SK-N-SH (cell line): ENCODE data around the gene FYCO1. TPM values are rescaled to one million over a fixed set of nuclear protein-coding genes. Genes with fewer than 3 reads are reported as not detected.

Source experiments
- CTCF ChIA-PET: fragments of 300-600, 350-600 bp; formaldehyde crosslinking; extraction: SDS; loops from one replicate; lab custom pipeline; 2021; lab: Yijun Ruan, JAX
- POLR2A ChIA-PET: fragments of 350-600 bp; sonication (Branson Sonifier 250); formaldehyde crosslinking; extraction: SDS; loops from one replicate; lab custom pipeline; 2020; ENCODE audit warnings: antibody characterized with exemption, inconsistent platforms; lab: Yijun Ruan, JAX
- DNase-seq: peaks from one replicate; pipeline ENCODE4 v3.0.0; 2012
- H2AFZ ChIP-seq: fragments of 200-600 bp; sonication (generic); 2 replicates; pipeline ENCODE4 v1.8.1; 2016; ENCODE audit warnings: antibody characterized with exemption, mild to moderate bottlenecking, low read depth
- H3F3A ChIP-seq: fragments of 200-600 bp; sonication (generic); replicated peaks from 2 replicates; pipeline ENCODE3; 2016; ENCODE audit warnings: antibody characterized with exemption, mild to moderate bottlenecking; ENCODE audit not compliant: insufficient read depth
- H3K27ac ChIP-seq, 2 experiments: fragments of 200-500 bp in 1 of 2; fragments of 200-600 bp in 1 of 2; sonication (Bioruptor generic) in 1 of 2; sonication (generic), shearing (Covaris generic) in 1 of 2; 2 replicates each; pipeline versions ENCODE4 v1.5.1 to v1.6.1; 2014 to 2016; ENCODE audit warnings: low read depth in 2 of 2, inconsistent platforms in 1 of 2, low read length in 1 of 2, mild to moderate bottlenecking in 1 of 2, mixed read lengths in 1 of 2
- H3K27me3 ChIP-seq: fragments of 200-600 bp; sonication (generic), shearing (Covaris generic); 2 replicates; pipeline ENCODE4 v1.6.1; 2016; ENCODE audit warnings: mixed run types; ENCODE audit not compliant: insufficient read depth
- H3K36me3 ChIP-seq, 2 experiments: fragments of 200-500 bp in 1 of 2; fragments of 200-600 bp in 1 of 2; sonication (Bioruptor generic) in 1 of 2; sonication (generic) in 1 of 2; replicated peaks in 1 of 2; 2 replicates each; pipeline versions ENCODE3 to v1.5.1; 2014 to 2016; ENCODE audit warnings: low read length in 1 of 2, mild to moderate bottlenecking in 1 of 2; ENCODE audit not compliant: insufficient read depth in 2 of 2, control insufficient read depth in 1 of 2
- H3K4me1 ChIP-seq, 2 experiments: fragments of 200-500 bp in 1 of 2; fragments of 200-600 bp in 1 of 2; sonication (Bioruptor generic) in 1 of 2; sonication (generic), shearing (Covaris generic) in 1 of 2; 2 replicates each; pipeline versions ENCODE4 v1.5.1 to v1.6.1; 2014 to 2016; ENCODE audit warnings: low read depth in 1 of 2, low read length in 1 of 2, mixed run types in 1 of 2; ENCODE audit not compliant: insufficient read depth in 2 of 2, control insufficient read depth in 1 of 2
- H3K4me2 ChIP-seq: fragments of 200-600 bp; sonication (generic), shearing (Covaris generic); 2 replicates; pipeline ENCODE4 v1.6.1; 2017; ENCODE audit warnings: mixed run types
- H3K4me3 ChIP-seq, 2 experiments: fragments of 200-500 bp in 1 of 2; fragments of 200-600 bp in 1 of 2; sonication (Bioruptor generic) in 1 of 2; sonication (generic), shearing (Covaris generic) in 1 of 2; 2 replicates each; pipeline versions ENCODE4 v1.5.1 to v1.8.1; 2014 to 2016; ENCODE audit warnings: low read depth in 2 of 2, inconsistent platforms in 1 of 2, low read length in 1 of 2, mild to moderate bottlenecking in 1 of 2, mixed read lengths in 1 of 2, moderate library complexity in 1 of 2
- H3K79me2 ChIP-seq: fragments of 200-600 bp; sonication (generic); 2 replicates; pipeline ENCODE4 v1.8.1; 2017; ENCODE audit warnings: mild to moderate bottlenecking; ENCODE audit not compliant: insufficient read depth
- H3K9ac ChIP-seq: fragments of 200-600 bp; sonication (generic); 2 replicates; pipeline ENCODE4 v1.6.1; 2017; ENCODE audit warnings: mixed run types
- H3K9me2 ChIP-seq: fragments of 200-600 bp; sonication (generic); 2 replicates; pipeline ENCODE4 v1.6.1; 2017; ENCODE audit warnings: mixed run types
- H3K9me3 ChIP-seq: fragments of 200-600 bp; sonication (generic); 2 replicates; pipeline ENCODE4 v1.6.1; 2017; ENCODE audit warnings: mixed run types, mild to moderate bottlenecking, moderate library complexity
- H4K20me1 ChIP-seq: fragments of 200-600 bp; sonication (generic); 2 replicates; pipeline ENCODE4 v1.6.1; 2017; ENCODE audit warnings: mild to moderate bottlenecking, mixed run types; ENCODE audit not compliant: insufficient read depth
- FOXJ3 ChIP-seq: sonication (generic); formaldehyde crosslinking; IDR thresholded peaks from 2 replicates; pipeline ENCODE4 v1.5.1; 2020; ENCODE audit warnings: mild to moderate bottlenecking, missing genetic modification reagents
- GABPA ChIP-seq: IDR thresholded peaks from 2 replicates; pipeline ENCODE4 v1.4.0; 2012; ENCODE audit warnings: low read depth, mild to moderate bottlenecking
- JUND ChIP-seq: IDR thresholded peaks from 2 replicates; pipeline ENCODE4 v1.4.0; 2012
- MEF2A ChIP-seq: IDR thresholded peaks from 2 replicates; pipeline ENCODE4 v1.4.0; 2012; ENCODE audit warnings: low read depth, borderline replicate concordance
- NFIC ChIP-seq: IDR thresholded peaks from 2 replicates; pipeline ENCODE4 v1.4.0; 2012; ENCODE audit warnings: borderline replicate concordance
- NRF1 ChIP-seq: IDR thresholded peaks from 2 replicates; pipeline ENCODE4 v1.6.1; 2012; ENCODE audit warnings: low read depth, mild to moderate bottlenecking, low read length
- RXRA ChIP-seq: IDR thresholded peaks from 2 replicates; pipeline ENCODE4 v1.4.0; 2012; ENCODE audit warnings: low read depth, mild to moderate bottlenecking, borderline replicate concordance
- SIN3A ChIP-seq: IDR thresholded peaks from 2 replicates; pipeline ENCODE4 v1.6.1; 2012; ENCODE audit warnings: low read depth, mild to moderate bottlenecking, low read length, moderate library complexity, borderline replicate concordance
- TAF1 ChIP-seq: IDR thresholded peaks from 2 replicates; pipeline ENCODE4 v1.6.1; 2012; ENCODE audit warnings: low read depth, mild to moderate bottlenecking, low read length, moderate library complexity, borderline replicate concordance
- TCF12 ChIP-seq: IDR thresholded peaks from 2 replicates; pipeline ENCODE4 v1.4.0; 2012
- USF1 ChIP-seq: IDR thresholded peaks from 2 replicates; pipeline ENCODE4 v1.4.0; 2012; ENCODE audit warnings: low read depth, borderline replicate concordance
- ZBTB33 ChIP-seq: IDR thresholded peaks from 2 replicates; pipeline ENCODE4 v1.4.0; 2012; ENCODE audit warnings: low read depth, borderline replicate concordance
- WGBS: methylation state at CpG from one replicate; pipeline ENCODE4 v1.1.6; 2017; ENCODE audit warnings: low lambda C conversion rate; 5-methylcytosine and 5-hydroxymethylcytosine counted together
- polyA plus RNA-seq, 3 experiments: library from polyadenylated mRNA; depleted of rRNA; stranded (reverse); fragments of >200 nt; gene quantifications; 2 replicates each; pipeline ENCODE4 v1.2.3, GENCODE V29; 2012
- TF ChIP-seq, protein P1 (sequence below): fragments of 150-350 bp; IDR thresholded peaks from 2 replicates; pipeline ENCODE4 v1.6.1; 2016; ENCODE audit warnings: mild to moderate bottlenecking, low read depth, low read length
- TF ChIP-seq, protein P2 (sequence below): IDR thresholded peaks from 2 replicates; pipeline ENCODE4; 2012

The FYCO1 gene
- polyA plus RNA-seq, 1 of the 3 experiments (the other 2 are of a cell fraction), result 5.5 TPM

- POLR2A ChIA-PET, result no interaction called here
- TF ChIP-seq JUND, result no peak
- no peak for TF ChIP-seq FOXJ3
- no peak for TF ChIP-seq USF1
- TF ChIP-seq, protein P1, sequence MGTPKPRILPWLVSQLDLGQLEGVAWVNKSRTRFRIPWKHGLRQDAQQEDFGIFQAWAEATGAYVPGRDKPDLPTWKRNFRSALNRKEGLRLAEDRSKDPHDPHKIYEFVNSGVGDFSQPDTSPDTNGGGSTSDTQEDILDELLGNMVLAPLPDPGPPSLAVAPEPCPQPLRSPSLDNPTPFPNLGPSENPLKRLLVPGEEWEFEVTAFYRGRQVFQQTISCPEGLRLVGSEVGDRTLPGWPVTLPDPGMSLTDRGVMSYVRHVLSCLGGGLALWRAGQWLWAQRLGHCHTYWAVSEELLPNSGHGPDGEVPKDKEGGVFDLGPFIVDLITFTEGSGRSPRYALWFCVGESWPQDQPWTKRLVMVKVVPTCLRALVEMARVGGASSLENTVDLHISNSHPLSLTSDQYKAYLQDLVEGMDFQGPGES, result no peak
- no peak for TF ChIP-seq TAF1
- TF ChIP-seq RXRA, result no peak
- no peak for TF ChIP-seq NFIC
- no peak for TF ChIP-seq NRF1
- no peak for TF ChIP-seq TCF12
- no peak for TF ChIP-seq SIN3A
- no peak for TF ChIP-seq GABPA
- no peak for TF ChIP-seq MEF2A
- TF ChIP-seq ZBTB33, result no peak
- TF ChIP-seq, protein P2, sequence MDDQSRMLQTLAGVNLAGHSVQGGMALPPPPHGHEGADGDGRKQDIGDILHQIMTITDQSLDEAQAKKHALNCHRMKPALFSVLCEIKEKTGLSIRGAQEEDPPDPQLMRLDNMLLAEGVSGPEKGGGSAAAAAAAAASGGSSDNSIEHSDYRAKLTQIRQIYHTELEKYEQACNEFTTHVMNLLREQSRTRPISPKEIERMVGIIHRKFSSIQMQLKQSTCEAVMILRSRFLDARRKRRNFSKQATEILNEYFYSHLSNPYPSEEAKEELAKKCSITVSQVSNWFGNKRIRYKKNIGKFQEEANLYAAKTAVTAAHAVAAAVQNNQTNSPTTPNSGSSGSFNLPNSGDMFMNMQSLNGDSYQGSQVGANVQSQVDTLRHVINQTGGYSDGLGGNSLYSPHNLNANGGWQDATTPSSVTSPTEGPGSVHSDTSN, result no peak
- H3K27ac ChIP-seq, result no peak overlapping the region
- H2AFZ ChIP-seq, result no peak overlapping the region
- no peak overlapping the region for H3K9ac ChIP-seq
- no peak overlapping the region for H3K4me3 ChIP-seq
- H4K20me1 ChIP-seq, result no peaks in the 10 kb centered on the region
- H3K36me3 ChIP-seq, result no peaks in the 10 kb centered on the region
- no peak overlapping the region for H3K4me2 ChIP-seq
- CTCF ChIA-PET, result interaction anchor here (0.9 kb wide), 1 partner anchor 14 kb away, joined by 3 read pairs; no protein-coding TSS in a partner anchor
- H3F3A ChIP-seq, result no peaks in the 10 kb centered on the region
- H3K9me3 ChIP-seq, result no peaks in the 10 kb centered on the region
- DNase-seq, result no peak
- peaks cover 4% of the 10 kb centered on the region; the same call in 1 of the 2 replicates for H3K27me3 ChIP-seq
- H3K9me2 ChIP-seq, result no peaks in the 10 kb centered on the region
- H3K79me2 ChIP-seq, result no peaks in the 10 kb centered on the region
- 64% methylated on average over 33 of the region's 37 CpGs for WGBS
- no peaks in the 10 kb centered on the region for H3K4me1 ChIP-seq
Observed at GRCh38 chr3:46020766-46021510, 25.3 kb upstream of the FYCO1 start.
